Neural cell (in vitro differentiated cells): ENCODE data around the gene NCKAP5L. TPM values are rescaled to one million over a fixed set of nuclear protein-coding genes. Genes with fewer than 3 reads are reported as not detected.

ENCODE experiments used
- H2AFZ ChIP-seq: fragments of 200-600, 300-800 bp; sonication (generic), shearing (Covaris generic); 2 replicates; pipeline ENCODE4 v1.6.0; 2014; ENCODE audit warnings: low read depth, mild to moderate bottlenecking, antibody characterized with exemption, low read length, moderate library complexity
- H3F3A ChIP-seq: fragments of 200-600 bp; shearing (Covaris generic); 2 replicates; pipeline ENCODE4 v1.6.1; 2016; ENCODE audit warnings: mild to moderate bottlenecking, moderate library complexity, mixed read lengths, antibody characterized with exemption, low read length; ENCODE audit not compliant: insufficient read depth, poor library complexity, severe bottlenecking
- H3K27ac ChIP-seq: fragments of 200-600, 300-800 bp; sonication (generic), shearing (Covaris generic); 2 replicates; pipeline ENCODE4 v1.5.1; 2014; ENCODE audit warnings: mild to moderate bottlenecking, low read length, moderate library complexity
- H3K27me3 ChIP-seq: fragments of 300-800, 200-600 bp; sonication (generic), shearing (Covaris generic); 2 replicates; pipeline ENCODE4 v1.6.0; 2014; ENCODE audit warnings: mild to moderate bottlenecking, low read depth, low read length, moderate library complexity; ENCODE audit not compliant: insufficient read depth
- H3K36me3 ChIP-seq: fragments of 300-800, 200-600 bp; sonication (generic), shearing (Covaris generic); 2 replicates; pipeline ENCODE4 v1.5.1; 2014; ENCODE audit warnings: mild to moderate bottlenecking, antibody characterized with exemption, low read length, moderate library complexity; ENCODE audit not compliant: insufficient read depth
- H3K4me2 ChIP-seq: fragments of 300-800, 200-600 bp; sonication (generic), shearing (Covaris generic); 2 replicates; pipeline ENCODE4 v1.6.0; 2014; ENCODE audit warnings: mild to moderate bottlenecking, low read length
- H3K4me3 ChIP-seq: fragments of 300-800, 200-600 bp; sonication (generic), shearing (Covaris generic); 2 replicates; pipeline ENCODE4 v1.5.1; 2014; ENCODE audit warnings: mild to moderate bottlenecking, low read length, moderate library complexity
- H3K79me2 ChIP-seq: fragments of 200-600 bp; shearing (Covaris generic); replicated peaks from 2 replicates; pipeline ENCODE4 v1.6.0; 2014; ENCODE audit warnings: mild to moderate bottlenecking, low read length, moderate library complexity; ENCODE audit not compliant: insufficient read depth
- H3K9ac ChIP-seq: fragments of 300-800, 200-600 bp; sonication (generic), shearing (Covaris generic); 2 replicates; pipeline ENCODE4 v1.6.1; 2016; ENCODE audit warnings: mild to moderate bottlenecking, low read length, mixed read lengths
- H3K9me2 ChIP-seq: fragments of 200-600 bp; shearing (Covaris generic); 2 replicates; pipeline ENCODE4 v1.6.1; 2016; ENCODE audit warnings: mild to moderate bottlenecking, low read length, mixed read lengths; ENCODE audit not compliant: insufficient read depth
- H3K9me3 ChIP-seq: fragments of 200-600, 300-800 bp; sonication (generic), shearing (Covaris generic); 2 replicates; pipeline ENCODE4 v1.6.1; 2016; ENCODE audit warnings: mild to moderate bottlenecking, mixed run types, low read length, moderate library complexity, mixed read lengths
- H4K20me1 ChIP-seq: fragments of 200-600 bp; shearing (Covaris generic); 2 replicates; pipeline ENCODE4 v1.6.1; 2016; ENCODE audit warnings: mild to moderate bottlenecking, mixed run types; ENCODE audit not compliant: insufficient read depth
- EP300 ChIP-seq: fragments of 450-650 bp; conservative IDR thresholded peaks from 2 replicates; pipeline ENCODE4 v1.6.1; 2014; ENCODE audit warnings: antibody characterized with exemption, mild to moderate bottlenecking, moderate library complexity; ENCODE audit not compliant: poor library complexity, severe bottlenecking
- EZH2 ChIP-seq: fragments of 200-600, 300-800 bp; shearing (Covaris generic), sonication (generic); IDR thresholded peaks from 2 replicates; pipeline ENCODE4 v1.6.1; 2014; ENCODE audit warnings: antibody characterized with exemption, low read length, borderline replicate concordance, mild to moderate bottlenecking; ENCODE audit not compliant: insufficient read depth, poor library complexity, severe bottlenecking
- MXI1 ChIP-seq: fragments of 450-650 bp; conservative IDR thresholded peaks from 2 replicates; pipeline ENCODE4 v1.6.1; 2014; ENCODE audit warnings: antibody characterized with exemption, mild to moderate bottlenecking; ENCODE audit not compliant: poor library complexity, severe bottlenecking
- POLR2AphosphoS5 ChIP-seq: IDR thresholded peaks from 2 replicates; pipeline ENCODE4 v1.6.1; 2012
- RAD21 ChIP-seq: fragments of 450-650 bp; conservative IDR thresholded peaks from 2 replicates; pipeline ENCODE4 v1.6.1; 2014; ENCODE audit warnings: antibody characterized with exemption, mild to moderate bottlenecking, moderate library complexity
- SMC3 ChIP-seq: fragments of 450-650 bp; conservative IDR thresholded peaks from 2 replicates; pipeline ENCODE4 v1.6.1; 2014; ENCODE audit warnings: antibody characterized with exemption, mild to moderate bottlenecking, moderate library complexity; ENCODE audit not compliant: poor library complexity
- TAF1 ChIP-seq: IDR thresholded peaks from 2 replicates; pipeline ENCODE4 v1.6.1; 2012; ENCODE audit warnings: low read depth
- polyA plus RNA-seq: library from polyadenylated mRNA; depleted of rRNA; stranded (reverse); fragments of >200 nt; gene quantifications from 2 replicates; pipeline ENCODE4 v1.2.3, GENCODE V29; 2014
- TF ChIP-seq, protein P1 (sequence below): IDR thresholded peaks from 2 replicates; pipeline ENCODE4 v1.6.1; 2012; ENCODE audit warnings: borderline replicate concordance
- TF ChIP-seq, protein P2 (sequence below): fragments of 450-650 bp; IDR thresholded peaks from 2 replicates; pipeline ENCODE4 v1.5.1; 2014; ENCODE audit warnings: antibody characterized with exemption, mild to moderate bottlenecking, moderate library complexity; ENCODE audit not compliant: poor library complexity, severe bottlenecking

Gene NCKAP5L
- polyA plus RNA-seq, 1 donor from 2014 or later = 6.2 TPM

DNA sequence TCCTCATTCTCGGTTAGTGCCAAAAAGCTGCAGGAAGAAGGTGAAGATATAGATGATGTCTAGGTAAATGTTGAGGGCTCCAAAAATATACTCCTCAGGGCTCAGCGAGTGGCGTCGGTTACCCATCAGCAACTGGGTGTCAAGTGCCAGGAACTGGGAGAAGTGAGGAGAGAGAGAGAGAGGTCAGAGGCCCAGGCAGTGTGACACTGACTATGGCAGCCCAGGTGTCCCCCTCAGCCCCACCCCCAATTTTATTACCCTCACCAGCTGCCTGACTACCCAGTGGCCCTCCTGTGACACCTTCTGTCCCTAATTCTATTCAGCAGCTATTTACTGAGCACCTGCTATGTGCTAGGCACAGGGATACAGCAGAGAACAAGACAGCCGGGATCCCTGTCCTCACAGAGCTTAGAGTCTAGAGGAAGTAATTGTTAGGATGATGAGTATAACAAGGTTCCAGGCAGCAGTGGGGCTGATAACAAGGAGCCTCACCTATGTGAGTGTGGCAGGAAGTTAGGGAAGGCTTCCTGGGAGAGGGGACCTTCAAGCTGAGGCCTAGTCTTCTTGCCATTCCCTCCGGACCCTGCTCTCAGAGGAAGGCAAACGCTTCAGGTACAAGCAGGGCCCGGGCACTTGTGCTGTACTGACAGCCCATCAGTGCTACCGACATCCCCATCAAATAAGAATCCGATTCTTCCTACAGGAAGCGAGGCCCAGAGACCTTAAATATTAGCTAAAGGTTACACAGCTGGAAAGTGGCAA, 42.5 kb upstream of the NCKAP5L start:
- Histone ChIP-seq H3K4me2 (no peak overlapping the region), H4K20me1 (no peaks in the 10 kb centered on the region), H3K27ac (no peak overlapping the region), H3K9me2 (no peaks in the 10 kb centered on the region), H3K79me2 (no peaks in the 10 kb centered on the region), H3K9ac (no peak overlapping the region), H3F3A (no peaks in the 10 kb centered on the region), H3K27me3 (no peaks in the 10 kb centered on the region), H2AFZ (no peak overlapping the region), H3K9me3 (no peaks in the 10 kb centered on the region), H3K4me3 (no peak overlapping the region), H3K36me3 (no peaks in the 10 kb centered on the region)
- TF ChIP-seq POLR2AphosphoS5 (no peak), SMC3 (no peak), EZH2 (no peak), RAD21 (no peak), MXI1 (no peak), EP300 (no peak), TAF1 (no peak)
- TF ChIP-seq, protein P1, sequence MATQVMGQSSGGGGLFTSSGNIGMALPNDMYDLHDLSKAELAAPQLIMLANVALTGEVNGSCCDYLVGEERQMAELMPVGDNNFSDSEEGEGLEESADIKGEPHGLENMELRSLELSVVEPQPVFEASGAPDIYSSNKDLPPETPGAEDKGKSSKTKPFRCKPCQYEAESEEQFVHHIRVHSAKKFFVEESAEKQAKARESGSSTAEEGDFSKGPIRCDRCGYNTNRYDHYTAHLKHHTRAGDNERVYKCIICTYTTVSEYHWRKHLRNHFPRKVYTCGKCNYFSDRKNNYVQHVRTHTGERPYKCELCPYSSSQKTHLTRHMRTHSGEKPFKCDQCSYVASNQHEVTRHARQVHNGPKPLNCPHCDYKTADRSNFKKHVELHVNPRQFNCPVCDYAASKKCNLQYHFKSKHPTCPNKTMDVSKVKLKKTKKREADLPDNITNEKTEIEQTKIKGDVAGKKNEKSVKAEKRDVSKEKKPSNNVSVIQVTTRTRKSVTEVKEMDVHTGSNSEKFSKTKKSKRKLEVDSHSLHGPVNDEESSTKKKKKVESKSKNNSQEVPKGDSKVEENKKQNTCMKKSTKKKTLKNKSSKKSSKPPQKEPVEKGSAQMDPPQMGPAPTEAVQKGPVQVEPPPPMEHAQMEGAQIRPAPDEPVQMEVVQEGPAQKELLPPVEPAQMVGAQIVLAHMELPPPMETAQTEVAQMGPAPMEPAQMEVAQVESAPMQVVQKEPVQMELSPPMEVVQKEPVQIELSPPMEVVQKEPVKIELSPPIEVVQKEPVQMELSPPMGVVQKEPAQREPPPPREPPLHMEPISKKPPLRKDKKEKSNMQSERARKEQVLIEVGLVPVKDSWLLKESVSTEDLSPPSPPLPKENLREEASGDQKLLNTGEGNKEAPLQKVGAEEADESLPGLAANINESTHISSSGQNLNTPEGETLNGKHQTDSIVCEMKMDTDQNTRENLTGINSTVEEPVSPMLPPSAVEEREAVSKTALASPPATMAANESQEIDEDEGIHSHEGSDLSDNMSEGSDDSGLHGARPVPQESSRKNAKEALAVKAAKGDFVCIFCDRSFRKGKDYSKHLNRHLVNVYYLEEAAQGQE = no peak
- TF ChIP-seq, protein P2, sequence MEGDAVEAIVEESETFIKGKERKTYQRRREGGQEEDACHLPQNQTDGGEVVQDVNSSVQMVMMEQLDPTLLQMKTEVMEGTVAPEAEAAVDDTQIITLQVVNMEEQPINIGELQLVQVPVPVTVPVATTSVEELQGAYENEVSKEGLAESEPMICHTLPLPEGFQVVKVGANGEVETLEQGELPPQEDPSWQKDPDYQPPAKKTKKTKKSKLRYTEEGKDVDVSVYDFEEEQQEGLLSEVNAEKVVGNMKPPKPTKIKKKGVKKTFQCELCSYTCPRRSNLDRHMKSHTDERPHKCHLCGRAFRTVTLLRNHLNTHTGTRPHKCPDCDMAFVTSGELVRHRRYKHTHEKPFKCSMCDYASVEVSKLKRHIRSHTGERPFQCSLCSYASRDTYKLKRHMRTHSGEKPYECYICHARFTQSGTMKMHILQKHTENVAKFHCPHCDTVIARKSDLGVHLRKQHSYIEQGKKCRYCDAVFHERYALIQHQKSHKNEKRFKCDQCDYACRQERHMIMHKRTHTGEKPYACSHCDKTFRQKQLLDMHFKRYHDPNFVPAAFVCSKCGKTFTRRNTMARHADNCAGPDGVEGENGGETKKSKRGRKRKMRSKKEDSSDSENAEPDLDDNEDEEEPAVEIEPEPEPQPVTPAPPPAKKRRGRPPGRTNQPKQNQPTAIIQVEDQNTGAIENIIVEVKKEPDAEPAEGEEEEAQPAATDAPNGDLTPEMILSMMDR = no peak

DNA sequence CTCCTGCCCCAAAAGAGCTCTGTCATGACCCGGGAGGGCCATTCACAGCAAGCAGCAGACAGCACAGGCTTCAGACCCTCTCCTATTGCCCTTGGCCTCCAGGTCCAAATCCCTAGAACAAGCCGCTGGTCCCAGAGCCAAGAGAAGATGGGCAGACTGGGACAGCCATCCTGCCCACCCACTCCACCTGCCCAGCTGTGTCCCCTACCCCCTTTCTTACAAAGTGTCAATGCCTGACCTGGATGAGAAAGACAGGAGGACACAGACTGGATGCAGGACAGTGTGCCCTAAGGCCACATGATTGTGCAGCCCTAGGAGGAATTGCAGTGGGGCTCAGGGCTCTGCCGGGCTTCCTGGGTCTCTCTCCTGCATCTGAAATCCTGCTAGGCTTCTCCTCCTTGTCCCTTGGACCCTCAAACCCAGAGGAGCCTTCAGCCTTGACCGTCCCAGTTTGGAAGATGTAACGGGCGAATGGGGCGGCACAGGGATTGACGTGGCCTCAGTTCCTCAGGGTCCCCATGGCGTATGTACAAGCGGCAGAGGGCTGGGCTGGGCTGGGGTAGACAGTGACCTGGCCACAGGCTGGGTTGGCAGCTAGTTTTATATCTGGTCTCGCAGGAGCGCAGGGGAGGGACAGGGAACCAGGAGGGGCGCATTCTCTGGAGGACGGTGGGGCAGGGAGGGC, 41.7 kb upstream of the NCKAP5L start:
- H3K27me3 ChIP-seq = no peaks in the 10 kb centered on the region
- H4K20me1 ChIP-seq = no peaks in the 10 kb centered on the region
- H3K27ac ChIP-seq = no peak overlapping the region
- H3K9ac ChIP-seq = no peak overlapping the region
- no peaks in the 10 kb centered on the region for H3K79me2 ChIP-seq
- H3K9me3 ChIP-seq = no peaks in the 10 kb centered on the region
- no peaks in the 10 kb centered on the region for H3F3A ChIP-seq
- H3K4me3 ChIP-seq = no peak overlapping the region
- H3K9me2 ChIP-seq = no peaks in the 10 kb centered on the region
- H3K4me2 ChIP-seq = no peak overlapping the region
- no peak overlapping the region for H2AFZ ChIP-seq
- TF ChIP-seq RAD21 (no peak), EZH2 (no peak), MXI1 (no peak), EP300 (no peak), SMC3 (no peak), TAF1 (no peak), POLR2AphosphoS5 (no peak)
- TF ChIP-seq, protein P1 = no peak
- TF ChIP-seq, protein P2 = no peak
- H3K36me3 ChIP-seq = no peaks in the 10 kb centered on the region
